Myocyte (in vitro differentiated cells): Measurements from ENCODE around the gene ROBO2. TPM values are rescaled to one million over a fixed set of nuclear protein-coding genes. Genes with fewer than 3 reads are reported as not detected.

Experiments used
- DNase-seq: peaks from one replicate; pipeline ENCODE4 v3.0.0-alpha.2; 2012; ENCODE audit warnings: low read depth
- polyA plus RNA-seq: library from polyadenylated mRNA; unstranded; fragments of >200 nt; gene quantifications from one replicate; pipeline ENCODE4 v1.2.1, GENCODE V29; 2012; ENCODE audit warnings: missing spikeins
- total RNA-seq: library from RNA; depleted of rRNA; stranded (reverse); fragments of >200 nt; gene quantifications from 2 replicates; pipeline ENCODE4 v1.2.3, GENCODE V29; 2014

ROBO2 gene
- not detected in 2 replicates for total RNA-seq
- not detected for polyA plus RNA-seq

DNA sequence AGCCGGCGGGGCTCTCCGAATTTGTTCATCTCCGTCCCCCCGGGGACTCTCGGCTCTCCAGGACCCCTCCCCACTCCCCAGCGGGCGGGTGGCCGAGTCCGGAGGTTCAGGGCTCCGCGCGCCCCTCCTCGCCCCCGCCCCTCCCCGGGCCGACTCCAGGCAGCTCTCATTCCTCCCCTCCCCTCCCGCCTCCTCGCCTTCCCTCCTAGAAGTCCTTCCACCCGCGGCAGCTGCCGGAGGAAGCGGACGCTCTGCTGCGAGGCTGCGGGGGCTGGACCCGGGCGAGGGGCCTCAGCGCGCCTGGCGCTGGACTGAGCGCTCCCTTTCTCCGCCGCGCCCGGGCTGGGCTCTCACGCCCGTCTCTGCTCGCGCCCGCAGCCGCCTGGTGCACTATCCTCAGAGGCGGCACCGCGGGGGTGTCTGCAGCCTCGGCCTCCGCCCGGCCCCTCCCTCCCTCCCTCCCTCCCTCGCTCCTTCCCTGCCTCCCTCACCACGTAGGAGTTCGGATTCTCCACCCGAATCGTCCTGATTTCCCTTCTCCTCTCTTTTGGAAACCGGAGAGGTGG lies at the start of gene ROBO2:
TSS of gene ROBO2 (plus strand) at position 494 of the 566 bp plus-strand sequence. CDS start 687 bp downstream, outside the sequence.
- no peak for DNase-seq

DNA sequence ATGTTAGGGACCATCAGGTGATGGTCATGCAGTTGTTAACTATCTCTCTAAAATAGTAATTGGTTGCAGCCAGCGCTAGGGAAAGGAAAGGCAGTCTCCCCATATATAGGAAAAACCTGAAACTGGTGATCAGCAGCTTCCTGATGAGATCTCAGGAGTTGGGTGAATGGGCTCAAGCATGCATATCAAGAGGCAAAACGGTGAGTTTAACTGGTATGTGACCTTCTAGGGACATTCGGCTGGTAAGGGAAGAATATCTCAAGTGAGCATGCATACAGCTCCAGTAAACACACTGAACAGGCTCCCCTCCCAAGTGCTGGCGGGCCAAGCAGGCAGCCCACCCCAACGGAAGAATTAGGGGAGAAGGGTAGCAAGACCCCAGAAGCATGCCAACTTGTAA lies 49.3 kb upstream of the ROBO2 start:
- no peak for DNase-seq

DNA sequence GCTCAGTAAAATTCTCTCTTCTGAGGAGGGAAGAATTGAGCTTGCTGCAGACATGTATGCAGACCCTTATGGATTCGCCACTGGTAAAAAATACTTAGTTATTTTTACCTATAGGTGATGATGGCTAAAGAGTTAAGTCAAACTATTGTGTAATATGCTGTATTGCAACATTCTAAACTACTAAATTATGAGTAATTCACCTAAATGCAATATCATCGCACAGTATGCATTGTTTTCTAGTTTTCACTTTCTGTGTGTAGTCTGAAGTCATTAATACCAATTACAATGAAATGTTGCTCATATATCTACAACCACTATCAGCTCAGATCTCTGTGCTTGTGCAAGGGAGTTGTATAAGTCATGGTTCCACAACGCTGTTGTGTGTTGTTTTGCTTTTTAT lies 48.7 kb upstream of the ROBO2 start:
- DNase-seq: no peak

DNA sequence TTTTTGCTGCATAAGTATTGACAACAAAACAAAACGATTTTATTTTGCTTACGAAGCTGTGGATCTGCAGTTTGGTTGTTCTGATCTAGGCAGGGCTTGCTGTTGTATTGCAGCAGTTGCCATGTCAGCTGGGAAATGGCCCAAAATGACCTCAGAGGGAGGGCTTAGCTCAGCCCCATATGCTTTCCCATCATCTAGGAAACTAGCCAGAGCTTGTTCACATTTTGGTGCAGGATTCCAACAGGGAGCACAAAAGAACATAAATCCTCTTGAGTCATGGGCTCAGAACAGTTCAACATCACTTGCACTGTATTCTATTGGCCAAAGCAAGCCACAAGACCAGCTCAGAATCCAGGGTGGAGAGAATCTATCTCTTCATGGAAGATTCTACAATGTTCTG lies 42.2 kb upstream of the ROBO2 start:
- DNase-seq: no peak

GRCh38 chr3:76998555-76998954 lies 41.3 kb upstream of the ROBO2 start:
- no peak for DNase-seq

GRCh38 chr3:77001062-77001701 lies 38.7 kb upstream of the ROBO2 start:
- no peak for DNase-seq

GRCh38 chr3:77014226-77014625 lies 25.7 kb upstream of the ROBO2 start:
- no peak for DNase-seq

GRCh38 chr3:77025471-77025870 lies 14.4 kb upstream of the ROBO2 start:
- DNase-seq: no peak

GRCh38 chr3:77026904-77027634 lies 12.8 kb upstream of the ROBO2 start:
- no peak for DNase-seq

DNA sequence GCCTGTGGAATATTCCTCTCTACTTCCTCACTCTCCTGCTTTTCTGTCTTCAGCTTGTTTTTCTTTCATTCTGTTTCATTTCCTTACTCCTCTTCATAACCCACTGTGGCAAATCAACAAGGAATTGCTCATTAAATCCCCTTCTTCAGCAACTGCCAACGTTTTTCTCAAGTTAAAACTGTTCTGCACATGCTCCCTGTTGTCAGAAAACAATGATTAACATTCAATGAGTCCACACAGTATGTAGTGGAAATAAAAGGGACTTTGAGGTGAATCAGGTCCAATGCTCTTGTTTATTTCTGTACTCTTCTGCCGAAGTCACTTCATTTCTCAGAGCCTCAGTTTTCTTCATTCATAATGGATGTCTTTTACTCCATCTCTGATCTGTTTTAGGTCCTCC lies 11.9 kb upstream of the ROBO2 start:
- no peak for DNase-seq

DNA sequence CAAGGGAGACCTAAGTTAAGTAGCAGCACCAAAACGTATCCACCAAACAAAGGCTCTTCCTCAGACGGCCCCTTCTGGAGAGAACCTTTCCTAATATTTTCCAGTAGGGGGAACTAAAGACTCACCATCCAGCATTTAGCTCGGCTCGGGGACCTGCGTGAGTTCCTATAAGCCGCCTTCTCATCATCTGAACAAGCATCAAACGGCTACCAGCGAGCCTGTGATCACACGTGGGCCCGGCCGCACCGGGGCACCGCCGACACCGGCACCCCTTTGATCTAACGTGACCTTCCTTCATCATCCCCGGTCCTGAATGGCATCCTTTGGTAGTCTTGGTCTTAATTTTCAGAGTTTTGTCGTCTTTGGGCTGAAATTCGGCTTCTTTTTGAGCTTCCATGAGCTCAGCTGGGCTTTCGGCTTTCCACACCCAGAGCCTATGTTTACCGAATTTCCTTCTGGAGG lies 1.4 kb upstream of the ROBO2 start:
- peak; percentile 69 for DNase-seq

DNA sequence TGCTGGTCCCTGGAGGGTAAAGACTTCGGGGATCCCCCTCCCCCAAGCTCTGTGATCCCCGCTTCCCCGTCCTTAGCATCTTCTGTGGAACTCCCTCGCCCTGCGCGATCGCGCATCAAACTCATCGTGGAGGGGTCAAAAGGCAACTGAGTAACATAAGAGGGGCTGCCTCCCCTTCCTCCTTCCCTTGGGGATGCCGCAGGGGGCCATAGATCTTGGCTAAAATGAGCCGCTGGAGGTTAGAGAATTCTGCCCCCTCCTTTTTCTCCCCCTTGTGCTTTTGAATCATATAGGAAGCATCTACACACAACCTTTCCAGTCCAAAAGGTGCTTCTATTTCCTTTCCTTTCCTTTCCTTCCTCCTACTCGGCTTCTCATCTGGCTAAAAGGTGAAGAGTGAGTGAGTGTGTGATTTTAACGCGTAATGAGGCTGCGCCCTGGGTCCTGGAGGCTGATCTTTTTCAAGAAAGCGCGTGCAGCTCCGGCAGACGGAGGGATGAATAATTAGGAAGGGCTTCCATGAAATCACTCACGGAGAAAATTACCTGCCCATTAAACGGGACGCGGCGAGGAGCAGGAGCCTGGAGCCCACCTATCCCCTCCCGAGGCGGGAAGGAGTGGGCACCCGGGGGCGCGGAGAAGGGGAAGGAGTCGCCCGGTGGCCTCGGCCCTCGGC lies 831 bp upstream of the ROBO2 start:
- DNase-seq: no peak

DNA sequence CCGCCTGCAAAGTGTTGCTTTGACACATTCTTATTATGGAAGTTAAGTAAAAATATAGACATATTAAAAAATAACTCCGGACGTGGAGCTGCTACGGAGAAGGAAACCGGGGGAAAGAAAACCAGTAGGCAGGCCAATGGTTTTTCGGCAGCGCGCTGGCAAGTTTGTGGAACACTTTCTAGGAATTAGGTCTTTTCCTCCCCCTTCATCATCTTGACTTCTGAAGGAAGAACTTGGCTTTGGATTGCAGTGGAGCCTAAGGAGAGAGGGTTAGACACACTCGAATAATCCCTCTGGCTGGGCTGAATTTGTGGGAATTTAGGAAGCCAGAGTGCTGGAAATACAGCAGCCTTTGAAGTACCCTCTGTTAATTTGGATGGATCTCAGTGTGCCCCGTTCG lies 317 bp downstream of the ROBO2 start:
- DNase-seq: no peak

GRCh38 chr3:77040926-77041722 lies 1.2 kb downstream of the ROBO2 start:
- DNase-seq: no peak

- DNase-seq: no peak
These were observed 1.9 kb downstream of the ROBO2 start for GRCh38 chr3:77041811-77042210.

DNA sequence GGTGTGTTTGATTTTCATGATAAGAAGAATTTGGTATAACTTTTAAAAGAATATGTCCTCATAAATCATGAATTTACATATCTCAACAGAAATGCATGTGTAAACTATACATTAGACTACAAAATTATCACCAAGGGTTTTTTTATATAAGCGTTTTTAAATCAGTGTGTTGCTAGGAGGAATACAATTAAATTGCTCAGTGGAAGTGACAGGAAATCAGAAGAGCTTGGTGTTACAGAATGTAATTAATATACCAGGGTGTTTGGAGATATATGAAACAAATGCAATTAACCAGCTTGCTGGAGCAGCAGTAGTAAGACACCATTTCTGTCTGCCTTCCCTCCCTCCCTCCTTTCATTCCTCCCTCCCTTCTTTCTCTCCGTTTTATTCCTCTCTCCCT lies 2.4 kb downstream of the ROBO2 start:
- no peak for DNase-seq

DNA sequence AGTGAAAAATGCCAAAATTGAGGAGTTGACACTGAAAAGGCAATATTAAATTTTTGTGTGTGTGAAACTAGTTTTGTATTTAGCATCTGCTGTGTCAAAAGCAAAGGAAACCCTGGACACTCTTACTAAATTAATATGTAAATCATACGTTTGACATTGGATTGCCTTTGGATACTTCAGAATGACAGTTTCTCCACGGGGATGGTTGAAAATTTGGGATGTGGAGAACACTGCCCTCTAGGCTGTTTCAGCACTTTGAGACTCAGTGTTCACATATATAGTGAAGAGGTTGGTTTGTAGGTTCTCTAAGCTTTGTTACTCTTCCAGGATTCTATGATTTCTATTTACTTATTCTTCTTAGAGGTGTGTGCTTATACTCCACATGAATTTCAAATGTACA lies 3.0 kb downstream of the ROBO2 start:
- no peak for DNase-seq

DNA sequence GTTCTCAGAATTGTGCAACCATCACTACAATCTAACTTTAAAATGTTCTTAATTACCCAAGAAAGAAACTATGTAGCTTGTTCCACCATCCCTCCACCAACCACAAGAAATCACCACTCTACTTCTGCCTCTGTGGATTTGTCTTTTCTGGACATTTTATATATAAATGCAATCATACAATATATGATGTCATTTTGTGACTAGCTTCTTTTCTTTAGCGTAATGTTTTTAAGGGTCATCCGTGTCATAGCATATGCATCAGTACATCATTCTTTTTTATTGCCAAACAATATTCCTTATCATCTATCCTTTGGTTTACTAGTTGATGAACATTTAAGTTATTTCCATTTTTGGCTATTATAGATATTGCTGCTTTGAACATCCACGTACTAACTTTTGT lies 5.8 kb downstream of the ROBO2 start:
- no peak for DNase-seq

DNA sequence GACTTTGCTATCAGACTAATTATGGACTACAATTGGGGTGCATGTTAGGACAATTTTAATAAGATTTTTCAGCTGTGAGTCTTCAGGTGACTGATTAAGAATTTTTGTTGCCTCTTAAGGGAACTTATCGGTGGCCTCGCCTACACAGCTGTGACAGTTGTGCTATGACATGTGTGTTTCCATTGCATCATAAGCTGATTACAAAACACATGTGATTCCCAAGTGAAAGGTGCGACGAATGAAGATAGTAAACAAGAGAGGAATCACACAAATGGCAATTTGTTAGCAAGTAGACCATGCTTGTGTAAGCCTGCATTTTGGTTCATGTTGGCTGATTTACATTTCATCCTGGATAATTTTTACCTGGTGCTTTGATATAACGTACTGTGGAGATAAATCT lies 8.3 kb downstream of the ROBO2 start:
- DNase-seq: no peak

- DNase-seq: no peak
These were observed 11.7 kb downstream of the ROBO2 start for GRCh38 chr3:77051591-77051990.

- DNase-seq: no peak
These were observed 12.2 kb downstream of the ROBO2 start for GRCh38 chr3:77052051-77052501.
